ENCODE measurements around the gene ACAP3. TPM values are rescaled to one million over a fixed set of nuclear protein-coding genes. Genes with fewer than 3 reads are reported as not detected.
A peak's percentile ranks its signal among the peaks of the same experiment; 100 is the strongest.

The ACAP3 gene
- total RNA-seq, 3 donors from 2014 or later = 19.7 to 33.4 (median 26.9) TPM

DNA sequence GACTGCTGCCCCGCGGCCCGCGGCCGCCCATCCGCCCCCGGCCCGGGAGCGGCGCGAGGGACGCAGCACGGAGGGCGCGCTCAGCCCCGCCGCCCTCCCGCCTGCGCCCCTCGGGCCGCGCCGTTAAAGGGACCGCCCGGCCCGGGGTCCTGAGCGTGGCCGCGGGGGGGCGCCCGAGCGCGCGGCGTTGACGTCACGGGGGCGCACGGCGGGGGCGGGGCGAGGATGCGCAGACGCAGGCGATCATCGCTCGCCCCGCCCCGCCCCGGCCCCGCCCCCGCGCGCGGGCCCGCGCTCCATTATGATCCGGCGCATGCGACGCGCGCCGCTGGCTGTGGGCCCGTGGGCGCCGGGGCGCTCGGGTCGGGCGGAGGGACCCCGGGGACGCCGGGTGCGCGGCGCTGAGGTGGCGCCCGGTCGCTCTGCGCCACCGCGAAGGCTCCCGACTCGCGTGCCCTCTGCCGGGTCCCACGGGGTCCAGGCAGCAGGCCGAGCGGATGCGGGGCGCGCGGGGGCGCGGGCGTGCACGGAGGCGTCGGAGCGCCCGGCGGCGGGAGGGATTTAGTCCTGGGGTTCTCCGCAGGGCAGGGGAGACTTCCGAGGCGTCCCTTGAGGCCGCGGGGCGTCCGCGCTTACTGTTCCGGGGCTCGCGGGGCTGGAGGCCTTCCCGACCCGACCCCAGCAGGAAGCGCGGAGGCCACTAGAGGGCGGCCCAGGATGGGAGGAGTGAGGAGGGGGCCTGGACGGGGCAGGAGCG, 41.7 kb upstream of the ACAP3 start, which contains the start of gene DVL1:
Gene DVL1 (minus strand): TSS at position 163 of the 757 bp plus-strand sequence. CDS start 353 bp downstream, outside the sequence.
- Histone ChIP-seq H3K4me3 (peak within 1 kb of the TSS; percentile 65 to 99 (median 76)), H3K9me3 (no peaks in the 10 kb centered on the region), H3K27ac (peak within 1 kb of the TSS; percentile 85 to 89), H3K36me3 (no peaks in the 10 kb centered on the region), H3K27me3 (no peaks in the 10 kb centered on the region), H3K4me1 (peaks cover 18 to 32% of the 10 kb centered on the region in 2 donors)
- peak in 1 of 2 donors; percentile 51 for DNase-seq (ENCODE audit: low spot score in 2 of 2)
- TF ChIP-seq POLR2A (IDR thresholded peaks at IDR 0.05) (no peak), POLR2AphosphoS5 (IDR thresholded peaks at IDR 0.05) (peak in 2 of 3 donors; percentile 11 to 16)
- TF ChIP-seq, protein P1, sequence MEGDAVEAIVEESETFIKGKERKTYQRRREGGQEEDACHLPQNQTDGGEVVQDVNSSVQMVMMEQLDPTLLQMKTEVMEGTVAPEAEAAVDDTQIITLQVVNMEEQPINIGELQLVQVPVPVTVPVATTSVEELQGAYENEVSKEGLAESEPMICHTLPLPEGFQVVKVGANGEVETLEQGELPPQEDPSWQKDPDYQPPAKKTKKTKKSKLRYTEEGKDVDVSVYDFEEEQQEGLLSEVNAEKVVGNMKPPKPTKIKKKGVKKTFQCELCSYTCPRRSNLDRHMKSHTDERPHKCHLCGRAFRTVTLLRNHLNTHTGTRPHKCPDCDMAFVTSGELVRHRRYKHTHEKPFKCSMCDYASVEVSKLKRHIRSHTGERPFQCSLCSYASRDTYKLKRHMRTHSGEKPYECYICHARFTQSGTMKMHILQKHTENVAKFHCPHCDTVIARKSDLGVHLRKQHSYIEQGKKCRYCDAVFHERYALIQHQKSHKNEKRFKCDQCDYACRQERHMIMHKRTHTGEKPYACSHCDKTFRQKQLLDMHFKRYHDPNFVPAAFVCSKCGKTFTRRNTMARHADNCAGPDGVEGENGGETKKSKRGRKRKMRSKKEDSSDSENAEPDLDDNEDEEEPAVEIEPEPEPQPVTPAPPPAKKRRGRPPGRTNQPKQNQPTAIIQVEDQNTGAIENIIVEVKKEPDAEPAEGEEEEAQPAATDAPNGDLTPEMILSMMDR (IDR thresholded peaks at IDR 0.05) = peak in 2 of 3 donors; percentile 40 to 52
- intact Hi-C loops (cut with DNase I; ENCODE audit: low total_unique reads) = no loop called here

DNA sequence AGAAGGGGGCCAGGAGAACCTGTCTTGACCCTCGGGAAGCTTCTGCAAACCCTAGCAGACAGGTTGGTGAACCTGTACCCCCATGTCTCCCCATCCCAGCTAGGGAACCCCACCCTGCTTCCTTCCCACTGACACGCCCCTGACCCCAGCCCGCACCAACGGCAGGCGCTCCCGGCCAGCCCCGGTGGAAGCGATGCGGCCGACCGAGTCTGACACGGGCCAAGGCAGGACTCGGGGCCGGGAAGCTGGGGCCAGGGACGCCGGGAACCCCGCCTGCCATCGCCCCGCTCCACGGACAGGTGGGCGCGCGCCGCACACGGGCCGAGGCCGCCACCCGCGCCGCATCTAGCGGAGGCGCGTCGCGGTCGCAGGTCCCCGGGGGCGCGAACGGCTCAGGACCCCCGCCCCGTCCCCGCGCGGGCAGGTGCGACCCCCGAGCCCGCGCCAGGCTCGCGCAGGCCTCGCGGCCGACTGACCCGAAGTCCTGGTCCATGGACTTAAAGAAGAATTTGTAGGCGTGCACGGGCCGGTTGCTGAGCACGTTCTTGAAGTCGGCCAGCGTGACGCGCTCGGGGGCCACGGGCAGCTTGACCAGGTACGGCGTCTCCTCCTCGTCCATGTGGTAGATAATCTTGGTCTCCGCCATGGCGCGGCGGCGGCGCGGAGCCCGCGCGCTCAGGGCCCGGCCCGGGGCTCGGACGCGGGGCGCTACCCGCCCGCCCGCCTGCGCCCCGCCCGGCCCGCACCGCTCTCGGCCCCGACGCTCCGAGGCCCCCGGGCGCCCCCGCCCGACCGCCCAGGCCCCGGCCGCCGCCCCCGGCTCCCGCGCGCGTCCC, 40.9 kb upstream of the ACAP3 start:
- no peaks in the 10 kb centered on the region for H3K36me3 ChIP-seq
- H3K27me3 ChIP-seq = no peaks in the 10 kb centered on the region
- H3K4me3 ChIP-seq = peak overlapping the region; percentile 65 to 99 (median 76)
- peak in 1 of 2 donors; percentile 56 for DNase-seq (ENCODE audit: low spot score in 2 of 2)
- intact Hi-C loops (cut with DNase I; ENCODE audit: low total_unique reads) = no loop called here
- H3K9me3 ChIP-seq = no peaks in the 10 kb centered on the region
- peaks cover 18 to 32% of the 10 kb centered on the region in 2 donors for H3K4me1 ChIP-seq
- TF ChIP-seq, protein P1 (IDR thresholded peaks at IDR 0.05) = no peak
- peak in 1 of 3 donors; percentile 9 for TF ChIP-seq POLR2AphosphoS5 (IDR thresholded peaks at IDR 0.05)
- TF ChIP-seq POLR2A (IDR thresholded peaks at IDR 0.05) = no peak
- peak overlapping the region; percentile 65 to 89 for H3K27ac ChIP-seq

DNA sequence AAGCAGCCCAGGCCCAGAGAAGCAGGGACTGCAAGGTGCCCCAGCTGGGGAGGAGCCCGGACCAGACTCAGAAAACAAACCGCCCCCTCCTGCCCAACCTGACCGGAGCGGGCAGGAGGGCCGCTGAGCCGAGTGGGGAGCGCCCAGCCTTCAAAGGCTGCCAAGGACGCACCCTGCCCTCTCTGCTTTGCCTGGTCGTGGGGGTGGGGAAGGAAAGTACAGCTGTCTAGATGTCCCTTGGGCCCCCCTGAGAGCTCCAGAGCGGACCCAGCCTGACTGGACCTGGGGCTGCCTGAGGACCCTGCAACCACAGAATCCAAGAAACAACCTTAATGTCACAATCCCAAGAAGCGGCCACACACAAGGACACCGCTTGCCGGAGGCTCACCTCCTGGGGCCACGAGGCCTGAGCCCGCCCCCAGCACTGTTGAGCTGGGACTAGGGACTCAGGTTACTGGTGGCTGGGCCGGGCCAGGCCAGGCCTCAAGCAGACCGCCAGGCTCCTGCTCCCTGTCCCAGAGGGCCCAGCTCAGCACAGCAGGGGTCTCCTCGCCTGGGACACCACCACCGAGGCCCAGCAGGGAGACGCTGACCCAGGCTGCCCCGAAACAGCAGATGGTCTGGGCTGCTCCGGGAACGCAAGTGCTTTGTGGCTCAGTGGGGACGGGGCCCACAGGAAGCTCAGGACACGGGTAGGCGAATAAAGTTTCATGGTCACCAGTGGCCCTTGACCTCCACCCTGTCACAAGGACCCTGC, 40.1 kb upstream of the ACAP3 start:
- no peaks in the 10 kb centered on the region for H3K36me3 ChIP-seq
- TF ChIP-seq, protein P1 (IDR thresholded peaks at IDR 0.05) = no peak
- TF ChIP-seq POLR2A (IDR thresholded peaks at IDR 0.05) = no peak
- TF ChIP-seq POLR2AphosphoS5 (IDR thresholded peaks at IDR 0.05) = no peak
- H3K27ac ChIP-seq = peak overlapping the region; percentile 65 to 89
- H3K4me3 ChIP-seq = peak overlapping the region; percentile 65 to 99 (median 76)
- intact Hi-C loops (cut with DNase I; ENCODE audit: low total_unique reads) = no loop called here
- H3K9me3 ChIP-seq = no peaks in the 10 kb centered on the region
- H3K27me3 ChIP-seq = no peaks in the 10 kb centered on the region
- H3K4me1 ChIP-seq = peaks cover 14 to 32% of the 10 kb centered on the region in 2 donors
- DNase-seq (ENCODE audit: low spot score in 2 of 2) = no peak

DNA sequence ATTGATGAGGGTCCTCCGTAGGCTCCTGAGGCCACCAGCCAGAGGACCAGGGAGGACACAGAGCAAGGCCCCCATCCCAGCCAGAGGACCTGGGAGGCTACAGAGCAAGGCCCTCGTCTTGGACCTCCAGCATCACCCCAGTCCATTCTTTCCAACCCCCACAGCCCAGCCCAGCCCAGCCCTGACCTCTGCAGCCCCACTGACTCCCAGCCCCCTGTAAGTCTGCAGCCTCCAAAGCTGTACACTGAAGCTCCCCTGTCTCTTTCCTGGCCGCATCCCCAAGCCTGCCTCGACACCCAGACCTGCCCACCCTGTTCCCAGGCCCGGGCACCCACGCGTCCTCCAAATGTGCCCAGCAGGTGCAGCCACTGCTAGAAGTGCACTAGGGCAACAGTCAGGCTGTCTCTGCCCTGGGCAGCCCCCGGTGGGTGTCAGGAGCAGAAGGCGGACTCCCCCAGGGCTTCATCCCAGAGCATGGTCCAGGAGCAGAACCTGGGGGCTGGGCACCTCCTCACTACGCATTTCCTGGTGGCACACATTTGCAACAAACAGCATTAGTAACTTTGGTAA, 39.4 kb upstream of the ACAP3 start:
- intact Hi-C loops (cut with DNase I; ENCODE audit: low total_unique reads) = no loop called here
- Histone ChIP-seq H3K4me1 (peaks cover 9 to 31% of the 10 kb centered on the region in 2 donors), H3K27me3 (no peaks in the 10 kb centered on the region), H3K4me3 (peak overlapping the region; percentile 65 to 99 (median 76)), H3K36me3 (no peaks in the 10 kb centered on the region), H3K27ac (peak overlapping the region; percentile 65 to 89), H3K9me3 (no peaks in the 10 kb centered on the region)
- no peak for DNase-seq (ENCODE audit: low spot score in 2 of 2)
- no peak for TF ChIP-seq POLR2A (IDR thresholded peaks at IDR 0.05)
- TF ChIP-seq, protein P1 (IDR thresholded peaks at IDR 0.05) = no peak
- no peak for TF ChIP-seq POLR2AphosphoS5 (IDR thresholded peaks at IDR 0.05)

Data from breast epithelium (tissue), 4 donors.